ENCODE results near the gene ABHD4. TPM values are rescaled to one million over a fixed set of nuclear protein-coding genes. Genes with fewer than 3 reads are reported as not detected.
"Not testable (repeated sequence)": the region's sequence is repeated elsewhere in the genome, so short reads cannot be mapped to it uniquely, and the experiment has no call there.

ABHD4 gene
- total RNA-seq, 1 donor from 2014 or later: 31.9 TPM

GRCh38 chr14:22630066-22630465 lies 32.0 kb downstream of the ABHD4 start:
- Histone ChIP-seq H3K36me3 (no peaks in the 10 kb centered on the region), H3K4me3 (no peak overlapping the region), H3K9me3 (no peaks in the 10 kb centered on the region), H3K27me3 (no peaks in the 10 kb centered on the region), H3K4me1 (no peaks in the 10 kb centered on the region), H3K27ac (no peak overlapping the region)
- DNase-seq (ENCODE audit: extremely low spot score in 2 of 2): no peak
- no peak for TF ChIP-seq POLR2AphosphoS5 (IDR thresholded peaks at IDR 0.05; ENCODE audit: insufficient read depth in 1 of 2, low read depth in 1 of 2)
- TF ChIP-seq CTCF (IDR thresholded peaks at IDR 0.05): no peak
- intact Hi-C loops (cut with DNase I): no loop called here

- DNase-seq (ENCODE audit: extremely low spot score in 2 of 2): no peak
Observed at GRCh38 chr14:22630486-22630885, 32.4 kb downstream of the ABHD4 start.

GRCh38 chr14:22634233-22634900 lies 36.3 kb downstream of the ABHD4 start:
- H3K27me3 ChIP-seq: no peaks in the 10 kb centered on the region
- H3K4me3 ChIP-seq: no peak overlapping the region
- H3K36me3 ChIP-seq: no peaks in the 10 kb centered on the region
- intact Hi-C loops (cut with DNase I): no loop called here
- H3K27ac ChIP-seq: no peak overlapping the region
- DNase-seq (ENCODE audit: extremely low spot score in 2 of 2): no peak
- TF ChIP-seq CTCF (IDR thresholded peaks at IDR 0.05) (no peak), POLR2A (IDR thresholded peaks at IDR 0.05) (no peak), POLR2AphosphoS5 (IDR thresholded peaks at IDR 0.05; ENCODE audit: insufficient read depth in 1 of 2, low read depth in 1 of 2) (no peak)
- no peaks in the 10 kb centered on the region for H3K4me1 ChIP-seq
- H3K9me3 ChIP-seq: no peaks in the 10 kb centered on the region

More at GRCh38 chr14:22630486-22630885, 32.4 kb downstream of the ABHD4 start:
- no peaks in the 10 kb centered on the region for H3K9me3 ChIP-seq
- H3K4me3 ChIP-seq: no peak overlapping the region
- intact Hi-C loops (cut with DNase I): no loop called here
- TF ChIP-seq POLR2AphosphoS5 (IDR thresholded peaks at IDR 0.05; ENCODE audit: insufficient read depth in 1 of 2, low read depth in 1 of 2): no peak
- TF ChIP-seq CTCF (IDR thresholded peaks at IDR 0.05): no peak
- no peak for TF ChIP-seq POLR2A (IDR thresholded peaks at IDR 0.05)
- H3K4me1 ChIP-seq: no peaks in the 10 kb centered on the region
- no peak overlapping the region for H3K27ac ChIP-seq
- no peaks in the 10 kb centered on the region for H3K27me3 ChIP-seq
- H3K36me3 ChIP-seq: no peaks in the 10 kb centered on the region

GRCh38 chr14:22635980-22636379 lies 37.9 kb downstream of the ABHD4 start:
- H3K9me3 ChIP-seq; H3K4me1 ChIP-seq; H3K4me3 ChIP-seq; DNase-seq (ENCODE audit: extremely low spot score in 2 of 2); intact Hi-C loops (cut with DNase I); H3K27ac ChIP-seq; H3K27me3 ChIP-seq; H3K36me3 ChIP-seq: not testable (repeated sequence)

- H3K4me1 ChIP-seq: no peaks in the 10 kb centered on the region
- DNase-seq (ENCODE audit: extremely low spot score in 2 of 2): no peak
- H3K36me3 ChIP-seq: no peaks in the 10 kb centered on the region
- H3K27ac ChIP-seq: no peak overlapping the region
- intact Hi-C loops (cut with DNase I): no loop called here
- no peak overlapping the region for H3K4me3 ChIP-seq
- no peak for TF ChIP-seq CTCF (IDR thresholded peaks at IDR 0.05)
- no peak for TF ChIP-seq POLR2A (IDR thresholded peaks at IDR 0.05)
- TF ChIP-seq POLR2AphosphoS5 (IDR thresholded peaks at IDR 0.05; ENCODE audit: insufficient read depth in 1 of 2, low read depth in 1 of 2): no peak
- H3K9me3 ChIP-seq: no peaks in the 10 kb centered on the region
- H3K27me3 ChIP-seq: no peaks in the 10 kb centered on the region
Observed at GRCh38 chr14:22640192-22640591, 42.1 kb downstream of the ABHD4 start.

Measured in vagina (tissue), 2 donors.